Measurements from ENCODE around the gene ATP8B4.

ATP8B4 gene

GRCh38 chr15:50077651-50078050, 41.4 kb downstream of the ATP8B4 start:
- in situ Hi-C loops (cut with HindIII; ENCODE audit: low sequenced_read_pairs): no loop called here
- no peak for DNase-seq (ENCODE audit: low read depth)
- H3K4me3 ChIP-seq (ENCODE audit: low read depth, low read length): no peak overlapping the region
- TF ChIP-seq CTCF (IDR thresholded peaks at IDR 0.05; ENCODE audit: low read depth, low read length, missing control alignments): no peak

DNA sequence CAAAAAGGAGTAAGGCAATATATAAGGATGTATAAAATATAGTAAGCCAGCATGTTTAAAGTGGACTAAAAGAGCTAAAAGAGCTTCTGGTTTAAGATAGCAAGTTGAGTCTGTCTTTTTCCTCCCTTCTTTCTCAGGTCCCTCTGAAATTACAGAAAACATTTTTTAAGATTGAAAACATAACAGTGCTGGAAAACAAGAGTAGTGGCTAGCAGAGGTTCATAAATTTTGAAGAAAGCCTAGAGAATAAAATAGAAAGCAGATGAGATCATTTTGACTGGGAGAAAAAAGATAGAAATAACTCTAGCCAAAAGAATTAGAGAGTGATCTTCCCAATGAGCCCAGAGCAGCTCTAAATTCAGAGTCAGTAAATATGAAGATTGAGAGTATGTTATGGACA, 41.9 kb downstream of the ATP8B4 start:
- in situ Hi-C loops (cut with HindIII; ENCODE audit: low sequenced_read_pairs): no loop called here
- DNase-seq (ENCODE audit: low read depth): no peak
- no peak for TF ChIP-seq CTCF (IDR thresholded peaks at IDR 0.05; ENCODE audit: low read depth, low read length, missing control alignments)
- no peak overlapping the region for H3K4me3 ChIP-seq (ENCODE audit: low read depth, low read length)

- no peak overlapping the region for H3K4me3 ChIP-seq (ENCODE audit: low read depth, low read length)
- no peak for DNase-seq (ENCODE audit: low read depth)
- no peak for TF ChIP-seq CTCF (IDR thresholded peaks at IDR 0.05; ENCODE audit: low read depth, low read length, missing control alignments)
- in situ Hi-C loops (cut with HindIII; ENCODE audit: low sequenced_read_pairs): no loop called here
Measured at GRCh38 chr15:50075319-50075718, 43.7 kb downstream of the ATP8B4 start.

DNA sequence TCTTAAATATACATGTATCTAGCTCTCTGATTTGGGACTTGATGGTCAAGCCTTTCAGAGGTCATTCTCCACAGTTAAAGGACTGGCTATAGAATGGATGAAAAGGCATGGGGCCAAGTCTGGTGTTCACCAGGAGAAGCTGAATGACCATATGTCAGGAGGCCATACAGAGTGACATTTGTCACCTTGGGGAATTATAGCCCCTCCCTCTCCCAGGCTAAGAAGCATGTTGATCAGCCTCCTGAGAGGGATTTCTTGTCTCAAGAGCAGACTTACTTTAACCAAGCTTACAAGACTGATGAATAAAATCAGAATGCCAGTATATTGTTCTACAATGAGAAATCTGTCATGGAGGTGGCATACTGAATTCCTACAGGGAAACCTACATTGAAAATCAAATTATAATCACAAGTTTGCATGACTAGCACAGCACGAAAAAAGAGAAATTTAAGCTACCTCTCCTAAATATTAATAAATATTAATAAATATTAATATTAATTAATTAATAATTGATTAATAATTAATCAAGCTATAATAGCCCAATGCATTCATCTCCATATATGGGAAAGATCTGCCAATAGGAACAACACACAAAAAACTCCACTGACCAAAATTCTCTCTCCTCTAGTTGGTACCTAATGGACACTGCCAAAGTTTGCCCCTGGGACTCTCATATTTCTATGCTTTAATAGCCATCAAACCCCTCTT, 47.3 kb downstream of the ATP8B4 start:
- no peak overlapping the region for H3K4me3 ChIP-seq (ENCODE audit: low read depth, low read length)
- TF ChIP-seq CTCF (IDR thresholded peaks at IDR 0.05; ENCODE audit: low read depth, low read length, missing control alignments): no peak
- in situ Hi-C loops (cut with HindIII; ENCODE audit: low sequenced_read_pairs): no loop called here
- no peak for DNase-seq (ENCODE audit: low read depth)

DNA sequence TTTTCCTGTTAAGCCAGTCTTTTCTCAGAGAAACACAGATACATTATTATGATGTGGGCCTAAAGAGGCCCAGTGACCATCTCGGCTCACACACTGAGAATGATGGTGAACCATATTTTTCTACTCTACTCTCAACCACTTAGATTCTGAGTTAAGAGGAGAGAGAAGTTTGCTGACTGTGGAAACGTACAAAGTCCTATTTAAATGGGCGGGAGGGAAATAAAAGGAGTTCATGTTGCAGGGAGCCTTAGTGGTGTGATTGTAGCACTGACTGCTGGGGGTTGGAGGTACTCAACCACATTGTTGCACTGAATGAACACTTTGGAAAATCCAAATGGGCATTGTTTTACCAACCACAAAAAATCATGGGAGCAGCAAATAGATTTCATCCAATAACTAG, 51.0 kb downstream of the ATP8B4 start:
- in situ Hi-C loops (cut with HindIII; ENCODE audit: low sequenced_read_pairs): no loop called here
- DNase-seq (ENCODE audit: low read depth): no peak
- TF ChIP-seq CTCF (IDR thresholded peaks at IDR 0.05; ENCODE audit: low read depth, low read length, missing control alignments): no peak
- no peak overlapping the region for H3K4me3 ChIP-seq (ENCODE audit: low read depth, low read length)

DNA sequence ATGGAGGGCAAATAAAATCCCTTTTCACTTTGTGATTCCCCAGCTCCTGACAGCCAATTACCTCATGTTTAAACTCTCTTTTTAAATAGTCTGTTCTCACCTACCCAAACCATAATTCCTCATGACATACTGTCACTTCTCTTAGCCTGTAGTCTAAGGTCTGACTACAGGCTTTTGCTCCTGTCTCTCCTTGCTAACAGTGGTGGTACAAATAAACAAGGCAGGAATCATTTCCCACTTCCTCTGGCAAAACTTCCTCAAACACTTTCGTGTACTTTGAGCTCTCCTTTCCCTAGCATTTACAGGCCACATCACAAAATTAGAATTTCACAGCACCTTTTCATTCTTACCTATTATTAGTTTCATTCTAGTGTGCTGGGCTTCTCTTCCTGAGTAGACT, 51.8 kb downstream of the ATP8B4 start:
- no peak for DNase-seq (ENCODE audit: low read depth)
- no peak for TF ChIP-seq CTCF (IDR thresholded peaks at IDR 0.05; ENCODE audit: low read depth, low read length, missing control alignments)
- no peak overlapping the region for H3K4me3 ChIP-seq (ENCODE audit: low read depth, low read length)
- in situ Hi-C loops (cut with HindIII; ENCODE audit: low sequenced_read_pairs): no loop called here
